ENCODE results near the gene PREX1. TPM values are rescaled to one million over a fixed set of nuclear protein-coding genes. Genes with fewer than 3 reads are reported as not detected.
"Not testable (repeated sequence)": the region's sequence is repeated elsewhere in the genome, so short reads cannot be mapped to it uniquely, and the experiment has no call there.

PREX1 gene, protein sequence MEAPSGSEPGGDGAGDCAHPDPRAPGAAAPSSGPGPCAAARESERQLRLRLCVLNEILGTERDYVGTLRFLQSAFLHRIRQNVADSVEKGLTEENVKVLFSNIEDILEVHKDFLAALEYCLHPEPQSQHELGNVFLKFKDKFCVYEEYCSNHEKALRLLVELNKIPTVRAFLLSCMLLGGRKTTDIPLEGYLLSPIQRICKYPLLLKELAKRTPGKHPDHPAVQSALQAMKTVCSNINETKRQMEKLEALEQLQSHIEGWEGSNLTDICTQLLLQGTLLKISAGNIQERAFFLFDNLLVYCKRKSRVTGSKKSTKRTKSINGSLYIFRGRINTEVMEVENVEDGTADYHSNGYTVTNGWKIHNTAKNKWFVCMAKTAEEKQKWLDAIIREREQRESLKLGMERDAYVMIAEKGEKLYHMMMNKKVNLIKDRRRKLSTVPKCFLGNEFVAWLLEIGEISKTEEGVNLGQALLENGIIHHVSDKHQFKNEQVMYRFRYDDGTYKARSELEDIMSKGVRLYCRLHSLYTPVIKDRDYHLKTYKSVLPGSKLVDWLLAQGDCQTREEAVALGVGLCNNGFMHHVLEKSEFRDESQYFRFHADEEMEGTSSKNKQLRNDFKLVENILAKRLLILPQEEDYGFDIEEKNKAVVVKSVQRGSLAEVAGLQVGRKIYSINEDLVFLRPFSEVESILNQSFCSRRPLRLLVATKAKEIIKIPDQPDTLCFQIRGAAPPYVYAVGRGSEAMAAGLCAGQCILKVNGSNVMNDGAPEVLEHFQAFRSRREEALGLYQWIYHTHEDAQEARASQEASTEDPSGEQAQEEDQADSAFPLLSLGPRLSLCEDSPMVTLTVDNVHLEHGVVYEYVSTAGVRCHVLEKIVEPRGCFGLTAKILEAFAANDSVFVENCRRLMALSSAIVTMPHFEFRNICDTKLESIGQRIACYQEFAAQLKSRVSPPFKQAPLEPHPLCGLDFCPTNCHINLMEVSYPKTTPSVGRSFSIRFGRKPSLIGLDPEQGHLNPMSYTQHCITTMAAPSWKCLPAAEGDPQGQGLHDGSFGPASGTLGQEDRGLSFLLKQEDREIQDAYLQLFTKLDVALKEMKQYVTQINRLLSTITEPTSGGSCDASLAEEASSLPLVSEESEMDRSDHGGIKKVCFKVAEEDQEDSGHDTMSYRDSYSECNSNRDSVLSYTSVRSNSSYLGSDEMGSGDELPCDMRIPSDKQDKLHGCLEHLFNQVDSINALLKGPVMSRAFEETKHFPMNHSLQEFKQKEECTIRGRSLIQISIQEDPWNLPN (N-terminal part only)
- 100 to 1,000 TPM in 1 of 4 donors, 10 to 100 TPM in 3; 29.5 to 121 (median 40.9) TPM for total RNA-seq

DNA sequence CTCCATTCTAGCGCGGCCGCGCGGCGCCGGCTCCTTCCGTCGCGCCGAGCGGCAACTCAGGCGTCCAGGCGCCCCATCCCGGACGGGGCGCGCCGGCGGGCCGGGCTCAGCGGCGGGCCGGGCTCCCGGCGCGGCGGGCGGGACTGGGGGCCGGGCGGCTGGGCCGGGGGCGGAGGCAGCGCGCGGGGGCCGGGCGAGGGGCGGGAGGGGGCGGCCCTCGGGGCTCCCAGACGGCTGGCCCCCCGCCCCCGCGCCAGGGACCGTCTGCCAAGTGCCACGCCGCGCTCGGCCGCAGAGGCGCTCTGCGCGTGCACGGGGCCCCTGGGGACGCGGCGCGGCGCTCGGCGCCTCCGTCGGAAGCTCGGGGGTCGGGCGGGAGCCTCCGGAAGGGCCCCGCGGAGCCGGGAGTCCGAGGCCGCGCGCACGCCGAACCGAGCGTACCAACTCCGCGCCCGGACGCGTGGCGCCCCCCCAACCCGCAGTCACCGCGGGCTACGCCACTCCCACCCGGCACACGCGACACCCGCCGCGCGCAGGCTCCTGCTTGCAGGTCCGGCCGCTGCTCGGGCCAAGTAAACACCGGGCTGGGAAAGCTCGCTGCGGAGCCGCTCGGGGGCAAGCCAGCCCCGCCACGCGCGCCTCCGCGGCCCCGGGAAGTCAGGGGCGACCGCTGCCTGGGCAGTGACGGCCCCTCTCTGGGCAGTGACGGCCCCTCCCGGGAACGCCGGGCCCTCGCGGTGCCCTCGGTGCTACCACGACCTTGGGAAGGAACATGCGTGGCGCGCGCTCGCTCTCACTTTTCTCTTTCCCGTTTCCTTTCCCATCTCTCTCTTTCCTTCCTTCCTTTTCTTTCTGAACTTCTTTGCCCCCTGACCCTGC is at the start of gene PREX1:
Gene PREX1 (minus strand): TSS at position 145 of the 879 bp plus-strand sequence. CDS start 139 bp downstream, at position 6.
- ATAC-seq (ENCODE audit: low FRiP score) (peak; percentile 52), DNase-seq (ENCODE audit: low spot score) (no peak)
- TF ChIP-seq, protein P1, sequence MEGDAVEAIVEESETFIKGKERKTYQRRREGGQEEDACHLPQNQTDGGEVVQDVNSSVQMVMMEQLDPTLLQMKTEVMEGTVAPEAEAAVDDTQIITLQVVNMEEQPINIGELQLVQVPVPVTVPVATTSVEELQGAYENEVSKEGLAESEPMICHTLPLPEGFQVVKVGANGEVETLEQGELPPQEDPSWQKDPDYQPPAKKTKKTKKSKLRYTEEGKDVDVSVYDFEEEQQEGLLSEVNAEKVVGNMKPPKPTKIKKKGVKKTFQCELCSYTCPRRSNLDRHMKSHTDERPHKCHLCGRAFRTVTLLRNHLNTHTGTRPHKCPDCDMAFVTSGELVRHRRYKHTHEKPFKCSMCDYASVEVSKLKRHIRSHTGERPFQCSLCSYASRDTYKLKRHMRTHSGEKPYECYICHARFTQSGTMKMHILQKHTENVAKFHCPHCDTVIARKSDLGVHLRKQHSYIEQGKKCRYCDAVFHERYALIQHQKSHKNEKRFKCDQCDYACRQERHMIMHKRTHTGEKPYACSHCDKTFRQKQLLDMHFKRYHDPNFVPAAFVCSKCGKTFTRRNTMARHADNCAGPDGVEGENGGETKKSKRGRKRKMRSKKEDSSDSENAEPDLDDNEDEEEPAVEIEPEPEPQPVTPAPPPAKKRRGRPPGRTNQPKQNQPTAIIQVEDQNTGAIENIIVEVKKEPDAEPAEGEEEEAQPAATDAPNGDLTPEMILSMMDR (IDR thresholded peaks at IDR 0.05), result no peak

DNA sequence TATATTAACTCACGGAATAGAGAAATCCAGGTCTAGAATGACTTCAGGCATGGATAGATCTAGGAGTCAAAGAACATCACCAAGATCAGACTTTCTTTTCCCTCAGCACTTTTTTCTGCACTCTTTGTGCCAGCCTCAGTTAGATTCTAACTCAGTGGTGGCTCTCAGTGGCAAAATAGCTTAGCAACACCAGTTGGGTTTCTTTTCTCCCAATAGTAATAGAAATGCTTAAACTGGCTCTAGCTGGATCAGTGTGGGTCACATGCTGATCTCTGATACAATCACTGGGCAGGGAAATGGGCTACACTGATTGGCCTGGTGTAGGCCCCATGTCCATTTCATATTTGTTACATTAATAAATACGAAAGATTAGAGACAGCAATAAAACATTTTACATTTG is 49.5 kb upstream of the PREX1 start:
- TF ChIP-seq, protein P1 (IDR thresholded peaks at IDR 0.05), result no peak
- DNase-seq (ENCODE audit: low spot score) (no peak), ATAC-seq (ENCODE audit: low FRiP score) (no peak)

DNA sequence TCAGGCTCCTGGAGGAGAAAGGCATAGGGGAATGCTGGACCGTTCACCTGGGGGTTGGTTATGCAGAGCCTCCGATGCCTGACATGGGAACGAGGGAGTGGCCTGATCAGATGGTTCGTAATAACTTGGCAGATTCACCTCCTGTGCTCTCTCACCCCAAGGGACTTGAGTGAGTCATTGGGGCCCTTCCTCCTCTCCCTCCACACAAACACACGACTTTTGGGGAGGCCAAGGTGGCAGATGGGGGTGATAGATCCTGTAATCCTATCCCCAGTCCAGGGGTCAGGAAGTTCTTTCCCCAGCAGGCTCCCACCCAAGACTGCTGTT is 48.1 kb upstream of the PREX1 start:
- ATAC-seq (ENCODE audit: low FRiP score), result no peak
- DNase-seq (ENCODE audit: low spot score), result no peak
- TF ChIP-seq, protein P1 (IDR thresholded peaks at IDR 0.05), result no peak

DNA sequence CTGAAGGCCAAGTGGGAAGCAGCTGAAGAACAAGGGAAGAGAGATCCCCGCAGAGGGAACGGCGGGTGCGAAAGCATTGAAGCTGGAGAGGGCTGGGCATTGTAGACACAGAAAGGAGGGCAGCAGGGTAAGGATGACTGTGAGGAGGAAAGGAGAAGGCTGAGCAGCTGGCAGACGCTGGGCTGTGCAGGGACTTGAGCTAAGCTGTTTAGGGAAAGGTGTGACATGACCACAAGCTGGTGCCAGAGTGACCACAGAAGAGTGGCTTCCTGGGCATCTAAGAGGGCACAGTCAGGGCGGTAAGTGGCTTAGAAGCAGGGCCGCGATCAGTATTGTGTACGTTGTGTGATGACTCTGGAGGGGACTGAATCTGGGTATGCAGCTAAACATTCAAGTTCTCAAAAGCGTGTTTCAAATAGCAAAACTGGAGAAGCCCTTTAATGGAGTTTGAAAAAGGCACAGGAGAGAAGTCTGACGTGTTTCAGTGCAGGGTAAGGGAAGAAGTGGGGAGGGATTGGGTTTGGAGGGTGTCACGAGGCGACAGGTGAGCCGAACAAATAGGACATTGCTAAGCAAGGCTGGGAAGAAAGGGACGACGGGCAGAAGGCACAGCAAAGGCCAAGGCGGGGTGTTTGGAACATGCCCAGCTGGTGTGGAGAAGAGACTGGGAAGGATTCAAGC is 47.6 kb upstream of the PREX1 start:
- ATAC-seq (ENCODE audit: low FRiP score), result no peak
- TF ChIP-seq, protein P1 (IDR thresholded peaks at IDR 0.05), result no peak
- DNase-seq (ENCODE audit: low spot score), result no peak

DNA sequence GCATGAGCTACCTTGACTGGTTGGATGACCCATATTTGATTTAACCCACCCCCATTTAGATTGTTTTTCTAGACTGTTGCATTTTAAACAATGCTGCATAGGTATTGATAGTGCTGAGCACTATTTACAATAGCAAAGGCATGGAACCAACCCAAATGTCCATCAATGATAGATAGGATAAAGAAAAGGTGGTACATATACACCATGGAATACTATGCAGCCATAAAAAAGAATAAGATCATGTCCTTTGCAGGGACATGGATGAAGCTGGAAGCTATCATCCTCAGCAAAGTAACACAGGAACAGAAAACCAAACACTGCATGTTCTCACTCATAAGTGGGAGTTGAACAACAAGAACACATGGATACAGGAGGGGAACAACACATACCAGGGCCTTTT is 41.6 kb upstream of the PREX1 start:
- DNase-seq (ENCODE audit: low spot score); ATAC-seq (ENCODE audit: low FRiP score): not testable (repeated sequence)

DNA sequence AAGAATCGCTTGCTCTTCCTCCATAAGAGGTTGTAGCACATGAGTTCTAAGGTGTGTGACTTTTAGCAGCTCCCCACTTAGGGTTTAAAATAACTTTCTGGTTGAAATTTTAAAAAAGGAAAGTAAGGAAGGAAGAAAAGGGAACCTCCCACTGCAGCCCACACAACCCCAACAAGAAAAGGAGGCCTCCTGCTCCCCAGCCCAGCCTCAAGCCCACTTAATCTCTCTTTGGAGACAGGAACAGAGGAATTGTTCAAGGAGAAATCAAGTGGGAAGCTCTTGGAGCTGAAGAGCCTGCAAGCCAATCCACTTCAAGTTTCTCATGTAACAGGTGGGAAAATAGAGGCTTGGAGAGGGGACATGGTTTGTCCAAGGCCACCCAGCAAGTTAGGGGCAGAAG is 39.1 kb upstream of the PREX1 start:
- DNase-seq (ENCODE audit: low spot score), result no peak

More for the DNA sequence above, 39.1 kb upstream of the PREX1 start:
- no peak for ATAC-seq (ENCODE audit: low FRiP score)
- TF ChIP-seq, protein P1 (IDR thresholded peaks at IDR 0.05), result no peak
